Naive thymus-derived CD8-positive, alpha-beta T cell (primary cell): ENCODE measurements around the gene PLXNA2. TPM values are rescaled to one million over a fixed set of nuclear protein-coding genes. Genes with fewer than 3 reads are reported as not detected.

Source experiments
- ATAC-seq, 2 donors: fragments of 150-1000 bp; cut with Tn5 transposase in 1 of 2; sonication (Bioruptor Pico), chemical (Tn5 transposase) in 1 of 2; 1 replicate in 1 of 2; 2 replicates in 1 of 2; pipeline ENCODE4 v1.10.0; 2021; ENCODE audit warnings: mild to moderate bottlenecking in 2 of 2, moderate library complexity in 2 of 2
- POLR2A ChIA-PET: fragments of 350-600 bp; sonication (Branson Sonifier 250); formaldehyde crosslinking; loops from one replicate; lab custom pipeline; 2021; ENCODE audit warnings: antibody characterized with exemption; lab: Charles Lee
- DNase-seq, 10 donors: peaks; one replicate each; pipeline versions ENCODE4 v3.0.0 to v3.0.0-alpha.2; 2020 to 2022
- H3K27ac Mint-ChIP-seq, 10 donors: one replicate each; pipeline ENCODE4 v1.8.0; 2020 to 2022; ENCODE audit warnings: mild to moderate bottlenecking in 10 of 10, mixed read lengths in 10 of 10, moderate library complexity in 4 of 10, inconsistent platforms in 1 of 10
- H3K27me3 Mint-ChIP-seq, 5 donors: one replicate each; pipeline ENCODE4 v1.8.0; 2021 to 2022; ENCODE audit warnings: mixed read lengths in 5 of 5
- H3K36me3 Mint-ChIP-seq, 3 donors: one replicate each; pipeline ENCODE4 v1.8.0; 2020 to 2022; ENCODE audit warnings: mixed read lengths in 3 of 3, mild to moderate bottlenecking in 2 of 3, inconsistent platforms in 1 of 3
- H3K4me1 Mint-ChIP-seq, 4 donors: one replicate each; pipeline ENCODE4 v1.8.0; 2021 to 2022; ENCODE audit warnings: mixed read lengths in 4 of 4
- H3K4me3 Mint-ChIP-seq, 10 donors: one replicate each; pipeline ENCODE4 v1.8.0; 2020 to 2022; ENCODE audit warnings: mild to moderate bottlenecking in 10 of 10, mixed read lengths in 10 of 10, moderate library complexity in 6 of 10, inconsistent platforms in 1 of 10
- H3K9me3 Mint-ChIP-seq, 9 donors: one replicate each; pipeline ENCODE4 v1.8.0; 2020 to 2022; ENCODE audit warnings: mixed read lengths in 9 of 9, mild to moderate bottlenecking in 3 of 9, inconsistent platforms in 1 of 9, moderate library complexity in 1 of 9
- polyA plus RNA-seq, 3 donors: library from polyadenylated mRNA; unstranded; fragments of 300-500 nt; fragmentation: Illumina TruSeq; gene quantifications; one replicate each; pipeline ENCODE4 v1.2.3, GENCODE V29; 2021
- total RNA-seq, 8 experiments: library from RNA in 2 of 8; stranded (reverse) in 2 of 8; gene quantifications; one replicate each; pipeline ENCODE4 v1.2.3 and lab custom pipeline; 2021 to 2026

Gene PLXNA2
- total and polyA plus RNA-seq, 5 experiments from 2014 or later = 0.06 to 7.7 (median 0.14) TPM

GRCh38 chr1:208174731-208175507 lies 69.3 kb downstream of the PLXNA2 start:
- POLR2A ChIA-PET = no interaction called here

GRCh38 chr1:208174200-208174599 lies 70.0 kb downstream of the PLXNA2 start:
- Mint-ChIP-seq H3K27me3 (peaks cover 0 to 3% (median 2%) of the 10 kb centered on the region in 5 donors), H3K27ac (peak overlapping the region in 1 of 10 donors; percentile 75), H3K4me1 (no peaks in the 10 kb centered on the region), H3K4me3 (no peak overlapping the region), H3K36me3 (no peaks in the 10 kb centered on the region), H3K9me3 (no peaks in the 10 kb centered on the region)
- POLR2A ChIA-PET = no interaction called here
- ATAC-seq = no peak
- DNase-seq = no peak

More at GRCh38 chr1:208174731-208175507, 69.3 kb downstream of the PLXNA2 start:
- Mint-ChIP-seq H3K9me3 (no peaks in the 10 kb centered on the region), H3K27ac (no peak overlapping the region), H3K27me3 (peaks cover 0 to 2% (median 0%) of the 10 kb centered on the region in 5 donors), H3K4me3 (no peak overlapping the region), H3K36me3 (no peaks in the 10 kb centered on the region), H3K4me1 (no peaks in the 10 kb centered on the region)
- no peak for DNase-seq
- ATAC-seq = no peak

GRCh38 chr1:208173749-208174148 lies 70.4 kb downstream of the PLXNA2 start:
- POLR2A ChIA-PET = no interaction called here
- no peak overlapping the region for H3K4me3 Mint-ChIP-seq
- H3K27ac Mint-ChIP-seq = peak overlapping the region in 1 of 10 donors; percentile 75
- no peak for ATAC-seq
- no peaks in the 10 kb centered on the region for H3K4me1 Mint-ChIP-seq
- peaks cover 0 to 7% (median 5%) of the 10 kb centered on the region in 5 donors for H3K27me3 Mint-ChIP-seq
- H3K36me3 Mint-ChIP-seq = no peaks in the 10 kb centered on the region
- no peak for DNase-seq
- H3K9me3 Mint-ChIP-seq = no peaks in the 10 kb centered on the region

GRCh38 chr1:208172423-208173145 lies 71.6 kb downstream of the PLXNA2 start:
- Mint-ChIP-seq H3K36me3 (no peaks in the 10 kb centered on the region), H3K27ac (no peak overlapping the region), H3K4me3 (no peak overlapping the region), H3K4me1 (no peaks in the 10 kb centered on the region), H3K27me3 (peaks cover 2 to 9% (median 6%) of the 10 kb centered on the region in 5 donors), H3K9me3 (no peaks in the 10 kb centered on the region)
- POLR2A ChIA-PET = no interaction called here
- DNase-seq (no peak), ATAC-seq (no peak)

- H3K36me3 Mint-ChIP-seq = no peaks in the 10 kb centered on the region
- no peaks in the 10 kb centered on the region for H3K9me3 Mint-ChIP-seq
- H3K27ac Mint-ChIP-seq = no peak overlapping the region
- DNase-seq (no peak), ATAC-seq (no peak)
- no peaks in the 10 kb centered on the region for H3K4me1 Mint-ChIP-seq
- peaks cover 2 to 16% (median 9%) of the 10 kb centered on the region in 5 donors for H3K27me3 Mint-ChIP-seq
- no peak overlapping the region for H3K4me3 Mint-ChIP-seq
- POLR2A ChIA-PET = no interaction called here
Measured at GRCh38 chr1:208171616-208172422, 72.4 kb downstream of the PLXNA2 start.

- no peak for DNase-seq
- peaks cover 4 to 32% (median 11%) of the 10 kb centered on the region in 5 donors for H3K27me3 Mint-ChIP-seq
- ATAC-seq = no peak
- H3K4me1 Mint-ChIP-seq = peaks cover 0 to 2% (median 0%) of the 10 kb centered on the region in 4 donors
- H3K4me3 Mint-ChIP-seq = no peak overlapping the region
- no peaks in the 10 kb centered on the region for H3K9me3 Mint-ChIP-seq
- POLR2A ChIA-PET = no interaction called here
- H3K36me3 Mint-ChIP-seq = no peaks in the 10 kb centered on the region
- H3K27ac Mint-ChIP-seq = peak overlapping the region in 2 of 10 donors; percentile 4 to 27
Measured at GRCh38 chr1:208170252-208170651, 73.9 kb downstream of the PLXNA2 start.

GRCh38 chr1:208169081-208169879 lies 74.9 kb downstream of the PLXNA2 start:
- no peak overlapping the region for H3K4me3 Mint-ChIP-seq
- H3K27ac Mint-ChIP-seq = no peak overlapping the region
- H3K36me3 Mint-ChIP-seq = no peaks in the 10 kb centered on the region
- DNase-seq = no peak
- no peaks in the 10 kb centered on the region for H3K9me3 Mint-ChIP-seq
- POLR2A ChIA-PET = no interaction called here
- H3K27me3 Mint-ChIP-seq = peaks cover 6 to 41% (median 14%) of the 10 kb centered on the region in 5 donors
- ATAC-seq = no peak
- H3K4me1 Mint-ChIP-seq = peaks cover 0 to 8% (median under 1%) of the 10 kb centered on the region in 4 donors

GRCh38 chr1:208167261-208167869 lies 76.8 kb downstream of the PLXNA2 start:
- no peak overlapping the region for H3K4me3 Mint-ChIP-seq
- peaks cover 0 to 8% (median under 1%) of the 10 kb centered on the region in 4 donors for H3K4me1 Mint-ChIP-seq
- DNase-seq (no peak), ATAC-seq (no peak)
- H3K9me3 Mint-ChIP-seq = no peaks in the 10 kb centered on the region
- H3K27me3 Mint-ChIP-seq = peaks cover 8 to 57% (median 26%) of the 10 kb centered on the region in 5 donors
- POLR2A ChIA-PET = no interaction called here
- no peak overlapping the region for H3K27ac Mint-ChIP-seq
- no peaks in the 10 kb centered on the region for H3K36me3 Mint-ChIP-seq

- POLR2A ChIA-PET = no interaction called here
- no peaks in the 10 kb centered on the region for H3K9me3 Mint-ChIP-seq
- ATAC-seq (no peak), DNase-seq (no peak)
- no peaks in the 10 kb centered on the region for H3K36me3 Mint-ChIP-seq
- no peak overlapping the region for H3K4me3 Mint-ChIP-seq
- peaks cover 8 to 58% (median 26%) of the 10 kb centered on the region in 5 donors for H3K27me3 Mint-ChIP-seq
- H3K27ac Mint-ChIP-seq = no peak overlapping the region
- peaks cover 0 to 8% (median under 1%) of the 10 kb centered on the region in 4 donors for H3K4me1 Mint-ChIP-seq
Measured at GRCh38 chr1:208166340-208167138, 77.6 kb downstream of the PLXNA2 start.

- POLR2A ChIA-PET = no interaction called here
- Mint-ChIP-seq H3K4me1 (peaks cover 0 to 8% (median under 1%) of the 10 kb centered on the region in 4 donors), H3K4me3 (no peak overlapping the region), H3K36me3 (no peaks in the 10 kb centered on the region), H3K9me3 (no peaks in the 10 kb centered on the region), H3K27ac (no peak overlapping the region), H3K27me3 (peaks cover 8 to 58% (median 26%) of the 10 kb centered on the region in 5 donors)
- DNase-seq (no peak), ATAC-seq (no peak)
Measured at GRCh38 chr1:208165659-208166058, 78.5 kb downstream of the PLXNA2 start.

GRCh38 chr1:208164609-208165008 lies 79.6 kb downstream of the PLXNA2 start:
- Mint-ChIP-seq H3K4me3 (no peak overlapping the region), H3K27ac (no peak overlapping the region), H3K27me3 (peaks cover 8 to 58% (median 26%) of the 10 kb centered on the region in 5 donors), H3K4me1 (peaks cover 0 to 8% (median under 1%) of the 10 kb centered on the region in 4 donors), H3K36me3 (no peaks in the 10 kb centered on the region), H3K9me3 (no peaks in the 10 kb centered on the region)
- POLR2A ChIA-PET = no interaction called here
- ATAC-seq (no peak), DNase-seq (no peak)
